ENCODE results near the gene ATP6V1B1. TPM values are rescaled to one million over a fixed set of nuclear protein-coding genes. Genes with fewer than 3 reads are reported as not detected.

ATP6V1B1 gene
- total and polyA plus RNA-seq, 10 of the 15 experiments (the other 5 are each of a cell fraction or from before 2014, with no cell fraction given) = not detected

GRCh38 chr2:70936979-70937811, 1.5 kb downstream of the ATP6V1B1 start:
- DNase-seq (ENCODE audit: low read depth, low spot score) (no peak), FAIRE-seq (no peak), ATAC-seq (no peak; the same call in 2 of the 3 replicates)
- Histone ChIP-seq H3K9ac (ENCODE audit: control insufficient read depth, insufficient read depth, low read length) (no peak overlapping the region), H3K27ac (ENCODE audit: control insufficient read depth, insufficient read depth) (no peak overlapping the region), H4K20me1 (ENCODE audit: control insufficient read depth, insufficient read depth) (no peaks in the 10 kb centered on the region), H3K4me3 (no peak overlapping the region), H3K9me3 (replicated peaks; ENCODE audit: control insufficient read depth, insufficient read depth, low read length) (no peaks in the 10 kb centered on the region), H3K36me3 (ENCODE audit: control insufficient read depth in 2 of 2, insufficient read depth in 2 of 2, low read length in 1 of 2) (no peaks in the 10 kb centered on the region), H3K27me3 (replicated peaks in 1 of 2; ENCODE audit: control insufficient read depth in 2 of 2, insufficient read depth in 2 of 2, low read length in 1 of 2) (peaks cover 0 to 5% of the 10 kb centered on the region in 2 experiments; a peak in 3 of 4 replicates), H3K4me2 (ENCODE audit: control insufficient read depth, insufficient read depth) (no peak overlapping the region), H3K4me1 (ENCODE audit: control insufficient read depth, insufficient read depth, low read length) (no peaks in the 10 kb centered on the region), H3K79me2 (ENCODE audit: control insufficient read depth, insufficient read depth, low read length) (no peaks in the 10 kb centered on the region), H2AFZ (ENCODE audit: control insufficient read depth, low read depth, low read length) (no peak overlapping the region)
- intact Hi-C loops (cut with micrococcal nuclease; ENCODE audit: unreplicated experiment) = no loop called here
- POLR2A ChIA-PET = no interaction called here
- BruUV-seq (replicated peaks) = no TSS peak
- SMC1A ChIA-PET (ENCODE audit: uncharacterized antibody, unreplicated experiment) = no interaction called here
- CTCF ChIA-PET = interaction anchor here (0.6 to 3.4 kb wide), 2 partner anchors 11 to 123 kb away, joined by 3 to 12 read pairs; no protein-coding TSS in a partner anchor
- in situ Hi-C loops (cut with MboI) = no loop called here
- RAD21 ChIA-PET (ENCODE audit: unreplicated experiment) = no interaction called here
- 6% methylated on average over 10 of the region's 10 CpGs for WGBS (ENCODE audit: insufficient coverage, insufficient replicate concordance, low lambda C conversion rate, missing lambda C conversion rate)
- TF ChIP-seq TARDBP (IDR thresholded peaks at IDR 0.05; ENCODE audit: borderline replicate concordance) (no peak), POLR2A (IDR thresholded peaks at IDR 0.05; ENCODE audit: low read depth, low read length) (no peak), SIN3A (IDR thresholded peaks at IDR 0.05; ENCODE audit: low read depth, low read length) (no peak), STAT3 (IDR thresholded peaks at IDR 0.05; ENCODE audit: low read depth, low read length) (no peak), ZBTB33 (IDR thresholded peaks at IDR 0.05) (no peak), BACH1 (IDR thresholded peaks at IDR 0.05; ENCODE audit: borderline replicate concordance) (no peak), ELK1 (IDR thresholded peaks at IDR 0.05; ENCODE audit: low read depth, low read length) (no peak), HCFC1 (IDR thresholded peaks at IDR 0.05; ENCODE audit: low read length) (no peak)

Measured in GM12878 (cell line).